HEK293 (cell line): ENCODE results near the gene HDAC2.

Experiments used
- CTCF ChIA-PET: fragments of 350-600 bp; formaldehyde crosslinking; extraction: SDS; loops from one replicate; lab custom pipeline; 2021; ENCODE audit warnings: antibody characterized with exemption; lab: Yijun Ruan, JAX
- POLR2A ChIA-PET: fragments of 300-600 bp; formaldehyde crosslinking; extraction: SDS; loops from one replicate; lab custom pipeline; 2020; ENCODE audit warnings: antibody characterized with exemption, inconsistent platforms; lab: Yijun Ruan, JAX
- H3K27ac ChIP-seq: fragments of 200-500 bp; sonication (Bioruptor generic); 2 replicates; pipeline ENCODE4 v1.5.1; 2014; ENCODE audit warnings: low read depth, low read length, control low read depth, inconsistent platforms; ENCODE audit errors: extremely low read depth
- H3K36me3 ChIP-seq, 2 experiments: fragments of 200-500 bp in 1 of 2; sonication (Bioruptor generic) in 1 of 2; 1 replicate in 1 of 2; 2 replicates in 1 of 2; pipeline ENCODE4 v1.5.1; 2014 to 2017; ENCODE audit warnings: inconsistent platforms in 2 of 2, low read length in 2 of 2; ENCODE audit not compliant: control insufficient read depth in 2 of 2, insufficient read depth in 1 of 2
- H3K4me1 ChIP-seq: fragments of 200-500 bp; sonication (Bioruptor generic); 2 replicates; pipeline ENCODE4 v1.5.1; 2014; ENCODE audit warnings: mild to moderate bottlenecking, low read length, inconsistent platforms; ENCODE audit not compliant: control insufficient read depth, insufficient read depth
- H3K4me3 ChIP-seq: 2 replicates; pipeline ENCODE4 v1.5.1; 2011; ENCODE audit warnings: low read depth, mild to moderate bottlenecking, control low read depth, low read length, moderate library complexity
- H3K9me3 ChIP-seq: fragments of 200-500 bp; sonication (Bioruptor generic); 2 replicates; pipeline ENCODE4 v1.5.1; 2014; ENCODE audit warnings: low read depth, low read length, inconsistent platforms; ENCODE audit not compliant: control insufficient read depth, insufficient read depth
- BCL11A ChIP-seq: fragments of 450-650 bp; formaldehyde crosslinking; IDR thresholded peaks from 2 replicates; pipeline ENCODE4 v1.5.1; 2016; ENCODE audit warnings: low read depth, missing biosample characterization, missing genetic modification characterization
- GLI4 ChIP-seq: fragments of 450-650 bp; formaldehyde crosslinking; IDR thresholded peaks from 2 replicates; pipeline ENCODE4 v1.5.1; 2016; ENCODE audit warnings: missing biosample characterization, missing genetic modification characterization
- HOXC10 ChIP-seq: sonication (generic); formaldehyde crosslinking; IDR thresholded peaks from 2 replicates; pipeline ENCODE4 v1.8.1; 2023; ENCODE audit warnings: mild to moderate bottlenecking, missing genetic modification reagents
- MYNN ChIP-seq: fragments of 450-650 bp; formaldehyde crosslinking; IDR thresholded peaks from 2 replicates; pipeline ENCODE4 v1.5.1; 2016; ENCODE audit warnings: missing biosample characterization, missing genetic modification characterization, borderline replicate concordance
- SCRT2 ChIP-seq: fragments of 450-650 bp; formaldehyde crosslinking; IDR thresholded peaks from 2 replicates; pipeline ENCODE4 v1.5.1; 2016; ENCODE audit warnings: missing biosample characterization, missing genetic modification characterization
- SETDB1 ChIP-seq: IDR thresholded peaks from one replicate; pipeline ENCODE4 v1.6.1; 2017; ENCODE audit warnings: mild to moderate bottlenecking, low read length, moderate library complexity, mixed read lengths; ENCODE audit not compliant: insufficient read length
- SP3 ChIP-seq: fragments of 450-650 bp; formaldehyde crosslinking; IDR thresholded peaks from 2 replicates; pipeline ENCODE4 v1.5.1; 2016; ENCODE audit warnings: missing biosample characterization, missing genetic modification characterization
- SP7 ChIP-seq: fragments of 450-650 bp; formaldehyde crosslinking; IDR thresholded peaks from 2 replicates; pipeline ENCODE4 v1.5.1; 2016; ENCODE audit warnings: missing biosample characterization, missing genetic modification characterization
- YY2 ChIP-seq: fragments of 450-650 bp; formaldehyde crosslinking; IDR thresholded peaks from 2 replicates; pipeline ENCODE4 v1.5.1; 2016; ENCODE audit warnings: missing biosample characterization, missing genetic modification characterization
- ZBTB1 ChIP-seq: fragments of 450-650 bp; formaldehyde crosslinking; IDR thresholded peaks from 2 replicates; pipeline ENCODE4 v1.5.1; 2016; ENCODE audit warnings: missing biosample characterization, missing genetic modification characterization
- ZBTB21 ChIP-seq: fragments of 450-650 bp; formaldehyde crosslinking; IDR thresholded peaks from 2 replicates; pipeline ENCODE4 v1.5.1; 2017; ENCODE audit warnings: missing biosample characterization, missing genetic modification characterization
- ZBTB7A ChIP-seq: fragments of 450-650 bp; formaldehyde crosslinking; IDR thresholded peaks from 2 replicates; pipeline ENCODE4 v1.5.1; 2016; ENCODE audit warnings: low read depth, missing biosample characterization, missing genetic modification characterization
- ZNF112 ChIP-seq: fragments of 450-650 bp; formaldehyde crosslinking; IDR thresholded peaks from 2 replicates; pipeline ENCODE4 v1.5.0; 2017; ENCODE audit warnings: missing biosample characterization, missing genetic modification characterization
- ZNF121 ChIP-seq: fragments of 450-650 bp; formaldehyde crosslinking; IDR thresholded peaks from 2 replicates; pipeline ENCODE4 v1.5.1; 2016; ENCODE audit warnings: missing biosample characterization, missing genetic modification characterization
- ZNF157 ChIP-seq: fragments of 450-650 bp; formaldehyde crosslinking; IDR thresholded peaks from 2 replicates; pipeline ENCODE4 v1.5.1; 2016; ENCODE audit warnings: missing biosample characterization, missing genetic modification characterization
- ZNF16 ChIP-seq: fragments of 450-650 bp; formaldehyde crosslinking; IDR thresholded peaks from 2 replicates; pipeline ENCODE4 v1.5.1; 2016; ENCODE audit warnings: low read depth, missing biosample characterization, missing genetic modification characterization
- ZNF324 ChIP-seq: fragments of 450-650 bp; formaldehyde crosslinking; IDR thresholded peaks from 2 replicates; pipeline ENCODE4 v1.5.1; 2016; ENCODE audit warnings: missing biosample characterization, missing genetic modification characterization
- ZNF354C ChIP-seq: fragments of 450-650 bp; formaldehyde crosslinking; IDR thresholded peaks from 2 replicates; pipeline ENCODE4 v1.5.1; 2016; ENCODE audit warnings: missing biosample characterization, missing genetic modification characterization, low read depth, borderline replicate concordance
- ZNF521 ChIP-seq: fragments of 450-650 bp; formaldehyde crosslinking; IDR thresholded peaks from 2 replicates; pipeline ENCODE4 v1.5.1; 2017; ENCODE audit warnings: missing biosample characterization, mild to moderate bottlenecking, missing genetic modification characterization
- ZNF529 ChIP-seq: fragments of 450-650 bp; formaldehyde crosslinking; IDR thresholded peaks from 2 replicates; pipeline ENCODE4 v1.5.1; 2017; ENCODE audit warnings: missing genetic modification characterization, missing biosample characterization; ENCODE audit not compliant: insufficient replicate concordance
- ZNF549 ChIP-seq: fragments of 450-650 bp; IDR thresholded peaks from 2 replicates; pipeline ENCODE4 v1.5.1; 2018; ENCODE audit warnings: missing biosample characterization, missing genetic modification characterization, mild to moderate bottlenecking, inconsistent platforms, moderate library complexity
- ZNF558 ChIP-seq: fragments of 450-650 bp; formaldehyde crosslinking; IDR thresholded peaks from 2 replicates; pipeline ENCODE4 v1.5.1; 2016; ENCODE audit warnings: missing biosample characterization, missing genetic modification characterization
- ZNF561 ChIP-seq: fragments of 450-650 bp; IDR thresholded peaks from 2 replicates; pipeline ENCODE4 v1.5.1; 2018; ENCODE audit warnings: missing biosample characterization, missing genetic modification characterization, borderline replicate concordance
- ZNF596 ChIP-seq: fragments of 450-650 bp; IDR thresholded peaks from 2 replicates; pipeline ENCODE4 v1.5.0; 2018; ENCODE audit warnings: missing biosample characterization, mild to moderate bottlenecking, missing genetic modification characterization, moderate library complexity
- ZNF843 ChIP-seq: fragments of 450-650 bp; formaldehyde crosslinking; IDR thresholded peaks from 2 replicates; pipeline ENCODE4 v1.5.1; 2016; ENCODE audit warnings: missing biosample characterization, missing genetic modification characterization
- TF ChIP-seq, protein P1 (sequence below): fragments of 450-650 bp; formaldehyde crosslinking; IDR thresholded peaks from 2 replicates; pipeline ENCODE4 v1.5.0; 2017; ENCODE audit warnings: missing biosample characterization, missing genetic modification characterization, borderline replicate concordance
- TF ChIP-seq, protein P2 (sequence below): IDR thresholded peaks from 2 replicates; pipeline ENCODE4 v1.6.1; 2011; ENCODE audit warnings: mild to moderate bottlenecking, low read depth, low read length, borderline replicate concordance
- TF ChIP-seq, protein P3 (sequence below): fragments of 450-650 bp; formaldehyde crosslinking; IDR thresholded peaks from 2 replicates; pipeline ENCODE4 v1.5.1; 2016; ENCODE audit warnings: missing biosample characterization, missing genetic modification characterization
- TF ChIP-seq, protein P4 (sequence below): fragments of 450-650 bp; formaldehyde crosslinking; IDR thresholded peaks from 2 replicates; pipeline ENCODE4 v1.5.1; 2016; ENCODE audit warnings: missing biosample characterization, missing genetic modification characterization
- TF ChIP-seq, protein P5 (sequence below): fragments of 450-650 bp; formaldehyde crosslinking; IDR thresholded peaks from 2 replicates; pipeline ENCODE4; 2016; ENCODE audit warnings: missing biosample characterization, missing genetic modification characterization

HDAC2 gene

DNA sequence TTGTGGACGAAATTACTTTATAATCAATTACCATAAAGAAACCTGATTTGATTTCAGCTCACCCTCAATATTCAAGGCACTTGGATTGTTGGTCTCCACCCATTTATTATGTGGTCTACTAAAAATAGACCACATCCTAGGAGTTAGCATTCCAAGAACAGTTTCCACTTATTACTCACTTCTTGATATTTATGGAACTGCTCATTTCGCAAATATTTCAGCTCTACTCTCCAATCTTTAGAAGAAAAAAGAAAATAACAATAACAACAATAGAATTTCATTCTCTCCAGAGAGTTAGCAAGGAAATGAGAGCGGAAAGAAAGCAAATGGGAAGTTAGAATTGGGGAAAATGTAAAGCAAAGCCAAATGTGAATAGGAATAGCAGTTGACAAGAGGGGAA is 26.2 kb upstream of the HDAC2 start:
- H3K9me3 ChIP-seq = no peaks in the 10 kb centered on the region
- CTCF ChIA-PET = interaction anchor here (0.6 to 9.4 kb wide), 15 partner anchors 9 to 1380 kb away, joined by 3 to 215 read pairs (median 5); no protein-coding TSS in a partner anchor
- H3K4me3 ChIP-seq = no peak overlapping the region
- H3K4me1 ChIP-seq = peaks cover 7% of the 10 kb centered on the region; the same call in 1 of the 2 replicates
- no peaks in the 10 kb centered on the region for H3K36me3 ChIP-seq
- POLR2A ChIA-PET = interaction anchor here (1.7 kb wide), 1 partner anchor 26 kb away, joined by 4 read pairs; the partner anchor contains the start of gene HDAC2
- TF ChIP-seq ZNF16 (tag by site-specific recombination) (no peak), SP3 (no peak), ZBTB21 (tag by site-specific recombination) (no peak), GLI4 (tag by site-specific recombination) (no peak), ZNF596 (tag by site-specific recombination) (no peak), SETDB1 (no peak), ZNF529 (tag by site-specific recombination) (no peak), MYNN (no peak), ZBTB1 (tag by site-specific recombination) (no peak), ZNF354C (tag by site-specific recombination) (no peak), YY2 (tag by site-specific recombination) (no peak), ZNF324 (tag by site-specific recombination) (no peak), ZNF558 (no peak), ZBTB7A (tag by site-specific recombination) (no peak), ZNF157 (tag by site-specific recombination) (no peak), ZNF121 (no peak), ZNF549 (tag by site-specific recombination) (no peak), ZNF112 (tag by site-specific recombination) (no peak)
- TF ChIP-seq, protein P1, sequence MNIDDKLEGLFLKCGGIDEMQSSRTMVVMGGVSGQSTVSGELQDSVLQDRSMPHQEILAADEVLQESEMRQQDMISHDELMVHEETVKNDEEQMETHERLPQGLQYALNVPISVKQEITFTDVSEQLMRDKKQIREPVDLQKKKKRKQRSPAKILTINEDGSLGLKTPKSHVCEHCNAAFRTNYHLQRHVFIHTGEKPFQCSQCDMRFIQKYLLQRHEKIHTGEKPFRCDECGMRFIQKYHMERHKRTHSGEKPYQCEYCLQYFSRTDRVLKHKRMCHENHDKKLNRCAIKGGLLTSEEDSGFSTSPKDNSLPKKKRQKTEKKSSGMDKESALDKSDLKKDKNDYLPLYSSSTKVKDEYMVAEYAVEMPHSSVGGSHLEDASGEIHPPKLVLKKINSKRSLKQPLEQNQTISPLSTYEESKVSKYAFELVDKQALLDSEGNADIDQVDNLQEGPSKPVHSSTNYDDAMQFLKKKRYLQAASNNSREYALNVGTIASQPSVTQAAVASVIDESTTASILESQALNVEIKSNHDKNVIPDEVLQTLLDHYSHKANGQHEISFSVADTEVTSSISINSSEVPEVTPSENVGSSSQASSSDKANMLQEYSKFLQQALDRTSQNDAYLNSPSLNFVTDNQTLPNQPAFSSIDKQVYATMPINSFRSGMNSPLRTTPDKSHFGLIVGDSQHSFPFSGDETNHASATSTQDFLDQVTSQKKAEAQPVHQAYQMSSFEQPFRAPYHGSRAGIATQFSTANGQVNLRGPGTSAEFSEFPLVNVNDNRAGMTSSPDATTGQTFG (tag by site-specific recombination) = no peak
- TF ChIP-seq, protein P2, sequence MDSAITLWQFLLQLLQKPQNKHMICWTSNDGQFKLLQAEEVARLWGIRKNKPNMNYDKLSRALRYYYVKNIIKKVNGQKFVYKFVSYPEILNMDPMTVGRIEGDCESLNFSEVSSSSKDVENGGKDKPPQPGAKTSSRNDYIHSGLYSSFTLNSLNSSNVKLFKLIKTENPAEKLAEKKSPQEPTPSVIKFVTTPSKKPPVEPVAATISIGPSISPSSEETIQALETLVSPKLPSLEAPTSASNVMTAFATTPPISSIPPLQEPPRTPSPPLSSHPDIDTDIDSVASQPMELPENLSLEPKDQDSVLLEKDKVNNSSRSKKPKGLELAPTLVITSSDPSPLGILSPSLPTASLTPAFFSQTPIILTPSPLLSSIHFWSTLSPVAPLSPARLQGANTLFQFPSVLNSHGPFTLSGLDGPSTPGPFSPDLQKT = no peak
- H3K27ac ChIP-seq = no peak overlapping the region

DNA sequence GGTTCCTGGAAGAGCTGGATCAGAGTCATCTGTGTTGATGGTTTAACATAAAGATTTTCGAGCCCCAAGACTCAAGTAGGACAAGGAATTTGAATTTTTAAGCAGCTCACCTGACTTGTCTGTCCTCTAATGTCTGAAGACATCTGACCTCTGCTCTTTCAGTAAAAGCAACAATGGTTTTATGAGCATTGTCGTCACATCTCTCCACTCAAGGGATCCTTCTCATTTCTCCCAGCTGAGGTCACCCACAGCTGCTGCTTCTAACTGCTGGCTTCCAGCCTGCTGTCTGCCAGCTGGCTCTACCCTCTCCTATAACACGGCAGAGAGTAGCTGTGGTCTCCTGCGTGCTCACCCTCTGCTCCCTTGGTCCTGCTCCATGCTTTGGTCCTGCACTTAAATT is 24.7 kb upstream of the HDAC2 start:
- Histone ChIP-seq H3K4me3 (no peak overlapping the region), H3K4me1 (peaks cover 7% of the 10 kb centered on the region; the same call in 1 of the 2 replicates)
- POLR2A ChIA-PET = interaction anchor here (1.7 to 2.1 kb wide), 2 partner anchors 24 to 113 kb away, joined by 4 to 11 read pairs; partner anchors contain the start of gene HDAC2
- TF ChIP-seq SCRT2 (peak; percentile 29; the same call in 1 of the 2 replicates), SP7 (tag by site-specific recombination) (0 out of 2 replicates have a peak, but pooled peaks have one; percentile 18), ZNF843 (tag by site-specific recombination) (no peak), ZNF561 (tag by site-specific recombination) (0 out of 2 replicates have a peak, but pooled peaks have one; percentile 46), HOXC10 (CRISPR knock-in tag) (no peak), BCL11A (tag by site-specific recombination) (peak; percentile 78; the same call in 1 of the 2 replicates), ZNF521 (tag by site-specific recombination) (no peak)
- TF ChIP-seq, protein P3, sequence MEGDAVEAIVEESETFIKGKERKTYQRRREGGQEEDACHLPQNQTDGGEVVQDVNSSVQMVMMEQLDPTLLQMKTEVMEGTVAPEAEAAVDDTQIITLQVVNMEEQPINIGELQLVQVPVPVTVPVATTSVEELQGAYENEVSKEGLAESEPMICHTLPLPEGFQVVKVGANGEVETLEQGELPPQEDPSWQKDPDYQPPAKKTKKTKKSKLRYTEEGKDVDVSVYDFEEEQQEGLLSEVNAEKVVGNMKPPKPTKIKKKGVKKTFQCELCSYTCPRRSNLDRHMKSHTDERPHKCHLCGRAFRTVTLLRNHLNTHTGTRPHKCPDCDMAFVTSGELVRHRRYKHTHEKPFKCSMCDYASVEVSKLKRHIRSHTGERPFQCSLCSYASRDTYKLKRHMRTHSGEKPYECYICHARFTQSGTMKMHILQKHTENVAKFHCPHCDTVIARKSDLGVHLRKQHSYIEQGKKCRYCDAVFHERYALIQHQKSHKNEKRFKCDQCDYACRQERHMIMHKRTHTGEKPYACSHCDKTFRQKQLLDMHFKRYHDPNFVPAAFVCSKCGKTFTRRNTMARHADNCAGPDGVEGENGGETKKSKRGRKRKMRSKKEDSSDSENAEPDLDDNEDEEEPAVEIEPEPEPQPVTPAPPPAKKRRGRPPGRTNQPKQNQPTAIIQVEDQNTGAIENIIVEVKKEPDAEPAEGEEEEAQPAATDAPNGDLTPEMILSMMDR (tag by site-specific recombination) = no peak
- TF ChIP-seq, protein P4, sequence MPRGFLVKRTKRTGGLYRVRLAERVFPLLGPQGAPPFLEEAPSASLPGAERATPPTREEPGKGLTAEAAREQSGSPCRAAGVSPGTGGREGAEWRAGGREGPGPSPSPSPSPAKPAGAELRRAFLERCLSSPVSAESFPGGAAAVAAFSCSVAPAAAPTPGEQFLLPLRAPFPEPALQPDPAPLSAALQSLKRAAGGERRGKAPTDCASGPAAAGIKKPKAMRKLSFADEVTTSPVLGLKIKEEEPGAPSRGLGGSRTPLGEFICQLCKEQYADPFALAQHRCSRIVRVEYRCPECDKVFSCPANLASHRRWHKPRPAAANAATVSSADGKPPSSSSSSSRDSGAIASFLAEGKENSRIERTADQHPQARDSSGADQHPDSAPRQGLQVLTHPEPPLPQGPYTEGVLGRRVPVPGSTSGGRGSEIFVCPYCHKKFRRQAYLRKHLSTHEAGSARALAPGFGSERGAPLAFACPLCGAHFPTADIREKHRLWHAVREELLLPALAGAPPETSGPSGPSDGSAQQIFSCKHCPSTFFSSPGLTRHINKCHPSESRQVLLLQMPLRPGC (tag by site-specific recombination) = peak; percentile 81
- TF ChIP-seq, protein P5, sequence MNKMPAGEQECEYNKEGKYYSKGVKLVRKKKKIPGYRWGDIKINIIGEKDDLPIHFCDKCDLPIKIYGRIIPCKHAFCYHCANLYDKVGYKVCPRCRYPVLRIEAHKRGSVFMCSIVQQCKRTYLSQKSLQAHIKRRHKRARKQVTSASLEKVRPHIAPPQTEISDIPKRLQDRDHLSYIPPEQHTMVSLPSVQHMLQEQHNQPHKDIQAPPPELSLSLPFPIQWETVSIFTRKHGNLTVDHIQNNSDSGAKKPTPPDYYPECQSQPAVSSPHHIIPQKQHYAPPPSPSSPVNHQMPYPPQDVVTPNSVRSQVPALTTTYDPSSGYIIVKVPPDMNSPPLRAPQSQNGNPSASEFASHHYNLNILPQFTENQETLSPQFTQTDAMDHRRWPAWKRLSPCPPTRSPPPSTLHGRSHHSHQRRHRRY = no peak

More for the DNA sequence above, 24.7 kb upstream of the HDAC2 start:
- CTCF ChIA-PET = interaction anchor here (0.6 to 9.4 kb wide), 38 partner anchors 9 to 939 kb away, joined by 3 to 215 read pairs (median 4); partner anchors contain the start of gene HS3ST5
- Histone ChIP-seq H3K27ac (no peak overlapping the region), H3K9me3 (no peaks in the 10 kb centered on the region), H3K36me3 (no peaks in the 10 kb centered on the region)
